Left renal pelvis (tissue), 4 donors: ENCODE data around the gene CSN3. TPM values are rescaled to one million over a fixed set of nuclear protein-coding genes. Genes with fewer than 3 reads are reported as not detected.

Experiments used
- DNase-seq, 4 donors: peaks; one replicate each; pipeline ENCODE4 v3.0.0-alpha.2; 2013; ENCODE audit warnings: low read depth in 4 of 4, low spot score in 3 of 4
- polyA plus RNA-seq, 4 donors: library from polyadenylated mRNA; unstranded; fragments of 120-200 nt; gene quantifications; one replicate each; pipeline ENCODE4 v1.2.1, GENCODE V29; 2013; ENCODE audit not compliant: insufficient read length in 4 of 4

The CSN3 gene
- polyA plus RNA-seq, 4 donors: not detected

DNA sequence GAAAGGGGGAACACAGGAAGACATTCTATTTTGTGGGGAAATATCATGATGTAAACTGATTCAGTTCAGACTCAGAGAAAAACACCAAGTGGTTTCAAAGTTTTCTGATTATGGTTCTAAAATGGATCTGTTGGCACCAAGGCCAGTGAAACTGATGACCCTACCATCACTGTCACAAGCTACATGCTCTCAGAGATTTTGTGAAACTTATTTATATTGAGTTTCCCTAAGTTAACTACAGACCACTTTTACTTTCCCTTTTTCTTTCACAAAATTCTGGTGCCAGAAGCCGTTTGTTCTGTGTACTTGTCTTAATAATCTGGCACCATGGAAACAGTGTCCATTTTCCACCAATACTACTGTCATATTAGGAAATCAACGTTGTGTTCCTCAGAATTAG lies 48.9 kb downstream of the CSN3 start:
- DNase-seq: no peak

DNA sequence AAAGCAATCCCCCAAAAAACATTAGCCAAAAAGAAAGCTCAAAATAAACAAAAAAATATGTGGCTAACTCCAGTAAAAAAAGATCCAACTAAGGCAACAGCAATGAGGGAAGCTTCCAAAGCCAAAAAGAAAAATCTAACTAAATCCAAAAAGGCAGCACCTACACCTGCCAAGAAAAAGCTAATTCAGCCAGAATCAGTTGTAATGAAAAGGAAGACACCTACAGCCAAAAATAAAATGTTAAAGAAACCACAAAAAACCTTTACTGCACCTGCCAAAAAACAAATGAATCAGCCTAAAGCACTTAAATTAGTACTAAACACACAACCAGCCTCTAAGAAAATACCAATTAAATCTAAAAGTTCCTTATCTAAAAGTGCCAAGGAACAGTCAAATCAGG lies 55.2 kb downstream of the CSN3 start:
- DNase-seq: no peak

GRCh38 chr4:70298051-70298450 lies 55.7 kb downstream of the CSN3 start:
- DNase-seq: no peak

GRCh38 chr4:70299643-70300042 lies 57.2 kb downstream of the CSN3 start:
- no peak for DNase-seq

DNA sequence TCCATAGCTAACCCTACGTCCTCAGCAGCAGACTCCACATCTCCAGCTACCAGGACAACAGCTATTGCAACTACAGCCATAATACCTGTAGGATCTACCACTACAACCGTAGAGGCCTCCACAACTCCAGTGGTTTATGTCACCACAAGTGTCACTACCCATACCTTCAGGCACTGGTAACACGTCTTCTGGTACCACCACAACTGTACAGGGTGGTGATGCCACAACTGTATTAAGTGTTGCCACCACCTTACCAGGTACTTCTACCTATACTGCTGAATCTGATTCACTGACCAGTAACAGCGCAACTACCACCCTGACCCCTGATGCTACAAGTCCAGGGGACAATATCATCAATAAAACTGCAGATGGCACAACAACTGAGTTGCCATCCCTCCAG lies 57.8 kb downstream of the CSN3 start:
- DNase-seq: no peak

Other genes starting within 250 kb of the CSN3 start
- gene STATH, start 246.6 kb upstream of the CSN3 start, polyA plus RNA-seq: under 1 TPM in 3 of 4 donors, not detected in 1; 0.34 to 0.56 (median 0.40) TPM
- gene HTN3, start 214.1 kb upstream of the CSN3 start, polyA plus RNA-seq: not detected
- gene HTN1, start 192.2 kb upstream of the CSN3 start, polyA plus RNA-seq: under 1 TPM in 1 of 4 donors, not detected in 3; 0.05 TPM
- under 1 TPM in 3 of 4 donors, not detected in 1; 0.06 to 0.10 (median 0.07) TPM for gene PRR27, start 88.4 kb upstream of the CSN3 start, polyA plus RNA-seq
- 1 to 10 TPM in 3 of 4 donors, not detected in 1; 1.3 to 1.9 (median 1.3) TPM for gene ODAM, start 46.9 kb upstream of the CSN3 start, polyA plus RNA-seq
- 1 to 10 TPM in 2 of 4 donors, under 1 TPM in 1, not detected in 1; 0.37 to 1.8 (median 1.3) TPM for gene FDCSP, start 16.5 kb upstream of the CSN3 start, polyA plus RNA-seq
- under 1 TPM in 1 of 4 donors, not detected in 3; 0.32 TPM for gene CABS1, start 92.4 kb downstream of the CSN3 start, polyA plus RNA-seq
- gene SMR3A, start 118.2 kb downstream of the CSN3 start, polyA plus RNA-seq: not detected
- gene SMR3B, start 140.5 kb downstream of the CSN3 start, polyA plus RNA-seq: not detected
- not detected for gene OPRPN, start 155.3 kb downstream of the CSN3 start, polyA plus RNA-seq
- gene MUC7, start 229.6 kb downstream of the CSN3 start, polyA plus RNA-seq: under 1 TPM in 2 of 4 donors, not detected in 2; 0.20 to 0.24 TPM